ENCODE results near the gene PIP5K1B. TPM values are rescaled to one million over a fixed set of nuclear protein-coding genes. Genes with fewer than 3 reads are reported as not detected.

Gene PIP5K1B
- total RNA-seq, 1 experiment from 2014 or later, result 0.20 TPM

GRCh38 chr9:68861436-68861835 lies 156.4 kb downstream of the PIP5K1B start:
- TF ChIP-seq SRF (IDR thresholded peaks at IDR 0.05; ENCODE audit: low read depth) (no peak), YY1 (IDR thresholded peaks at IDR 0.05; ENCODE audit: extremely low read depth, insufficient replicate concordance, low read depth, low read length) (no peak), CTCF (IDR thresholded peaks at IDR 0.05 in 2 of 3, conservative IDR thresholded peaks at IDR 0.05 in 1 of 3; ENCODE audit: borderline replicate concordance in 1 of 3, insufficient read depth in 1 of 3, low read depth in 2 of 3, low read length in 2 of 3) (no peak), EGR1 (IDR thresholded peaks at IDR 0.05; ENCODE audit: low read depth) (no peak), EZH2phosphoT487 (IDR thresholded peaks at IDR 0.05; ENCODE audit: borderline replicate concordance) (no peak), POLR2AphosphoS5 (IDR thresholded peaks at IDR 0.05; ENCODE audit: low read depth, low read length) (no peak), EZH2 (IDR thresholded peaks at IDR 0.05) (no peak), RAD21 (IDR thresholded peaks at IDR 0.05; ENCODE audit: low read depth) (no peak), SIN3A (IDR thresholded peaks at IDR 0.05; ENCODE audit: low read depth) (no peak), CEBPB (IDR thresholded peaks at IDR 0.05; ENCODE audit: low read depth) (no peak), POLR2A (IDR thresholded peaks at IDR 0.05; ENCODE audit: borderline replicate concordance, extremely low read depth, insufficient read depth, insufficient read length) (no peak)
- no peaks in the 10 kb centered on the region for H3K4me1 ChIP-seq (ENCODE audit: control insufficient read depth in 1 of 2, insufficient read depth in 2 of 2, low read length in 2 of 2)
- intact Hi-C loops (cut with micrococcal nuclease), result no loop called here
- ChIA-PET POLR2A (no interaction called here), RAD21 (ENCODE audit: low non-redundant PET in 1 of 2, low total read pairs in 2 of 2, uncharacterized antibody in 2 of 2, unreplicated experiment in 2 of 2) (no interaction called here), CTCF (no interaction called here)
- no peak overlapping the region for H3K4me2 ChIP-seq (ENCODE audit: low read length)
- H3K36me3 ChIP-seq (ENCODE audit: control insufficient read depth in 1 of 2, insufficient read depth in 2 of 2, low read length in 2 of 2), result no peaks in the 10 kb centered on the region
- H3K27me3 ChIP-seq (ENCODE audit: insufficient read depth, low read length), result peaks cover 42% of the 10 kb centered on the region
- H3K4me3 ChIP-seq (replicated peaks in 1 of 2; ENCODE audit: low read depth in 1 of 2, low read length in 2 of 2), result no peak overlapping the region
- no peaks in the 10 kb centered on the region for H4K20me1 ChIP-seq (ENCODE audit: insufficient read depth)
- H3K9ac ChIP-seq (ENCODE audit: low read length), result no peak overlapping the region
- ATAC-seq, result no peak
- no peaks in the 10 kb centered on the region for H3K9me3 ChIP-seq (ENCODE audit: control insufficient read depth in 1 of 2, insufficient read depth in 1 of 2, low read depth in 1 of 2, low read length in 2 of 2)
- no peak overlapping the region for H3K27ac ChIP-seq (ENCODE audit: low read depth, low read length)
- no peaks in the 10 kb centered on the region for H3K79me2 ChIP-seq (ENCODE audit: insufficient read depth, low read length)
- H2AFZ ChIP-seq (ENCODE audit: low read depth, low read length, poor library complexity, severe bottlenecking), result no peak overlapping the region
- BruUV-seq (replicated peaks), result no TSS peak
- no peak for DNase-seq (ENCODE audit: low read depth, low spot score)
- H3K9me2 ChIP-seq (ENCODE audit: insufficient read depth), result no peaks in the 10 kb centered on the region

All from HCT116 (cell line).